ENCODE data around the gene GABRB3. TPM values are rescaled to one million over a fixed set of nuclear protein-coding genes. Genes with fewer than 3 reads are reported as not detected.

GABRB3 gene
- total RNA-seq, 4 donors from 2014 or later, result 0.67 to 3.2 (median 2.2) TPM

DNA sequence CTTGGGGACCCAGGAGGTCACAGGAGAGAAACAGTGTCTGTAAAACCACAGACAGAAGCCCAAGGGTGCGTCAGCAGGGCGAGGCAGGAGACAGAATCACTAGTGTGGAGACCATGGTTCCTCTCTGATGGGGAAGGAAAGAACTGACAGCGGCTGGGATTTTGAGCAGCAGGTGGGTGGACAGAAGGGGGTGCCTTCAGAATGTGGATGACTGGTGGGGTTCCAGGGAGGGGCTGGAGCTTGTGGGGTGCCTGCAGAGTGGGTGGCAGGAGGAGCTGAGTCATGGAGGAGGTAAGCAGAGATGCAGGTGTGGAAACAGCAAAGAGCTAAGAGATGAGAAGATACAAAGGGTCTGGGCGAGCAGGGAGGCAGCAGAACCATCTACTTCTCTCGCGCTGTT is 124.2 kb downstream of the GABRB3 start:
- H3K36me3 ChIP-seq, result no peaks in the 10 kb centered on the region
- DNase-seq, result no peak
- TF ChIP-seq POLR2A (IDR thresholded peaks at IDR 0.05), result no peak
- TF ChIP-seq, protein P1, sequence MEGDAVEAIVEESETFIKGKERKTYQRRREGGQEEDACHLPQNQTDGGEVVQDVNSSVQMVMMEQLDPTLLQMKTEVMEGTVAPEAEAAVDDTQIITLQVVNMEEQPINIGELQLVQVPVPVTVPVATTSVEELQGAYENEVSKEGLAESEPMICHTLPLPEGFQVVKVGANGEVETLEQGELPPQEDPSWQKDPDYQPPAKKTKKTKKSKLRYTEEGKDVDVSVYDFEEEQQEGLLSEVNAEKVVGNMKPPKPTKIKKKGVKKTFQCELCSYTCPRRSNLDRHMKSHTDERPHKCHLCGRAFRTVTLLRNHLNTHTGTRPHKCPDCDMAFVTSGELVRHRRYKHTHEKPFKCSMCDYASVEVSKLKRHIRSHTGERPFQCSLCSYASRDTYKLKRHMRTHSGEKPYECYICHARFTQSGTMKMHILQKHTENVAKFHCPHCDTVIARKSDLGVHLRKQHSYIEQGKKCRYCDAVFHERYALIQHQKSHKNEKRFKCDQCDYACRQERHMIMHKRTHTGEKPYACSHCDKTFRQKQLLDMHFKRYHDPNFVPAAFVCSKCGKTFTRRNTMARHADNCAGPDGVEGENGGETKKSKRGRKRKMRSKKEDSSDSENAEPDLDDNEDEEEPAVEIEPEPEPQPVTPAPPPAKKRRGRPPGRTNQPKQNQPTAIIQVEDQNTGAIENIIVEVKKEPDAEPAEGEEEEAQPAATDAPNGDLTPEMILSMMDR (IDR thresholded peaks at IDR 0.05), result no peak
- H3K27me3 ChIP-seq, result no peaks in the 10 kb centered on the region
- peaks cover 0 to 11% (median 0%) of the 10 kb centered on the region in 4 donors for H3K9me3 ChIP-seq
- no peak overlapping the region for H3K4me3 ChIP-seq
- no peaks in the 10 kb centered on the region for H3K4me1 ChIP-seq
- no peak overlapping the region for H3K27ac ChIP-seq

DNA sequence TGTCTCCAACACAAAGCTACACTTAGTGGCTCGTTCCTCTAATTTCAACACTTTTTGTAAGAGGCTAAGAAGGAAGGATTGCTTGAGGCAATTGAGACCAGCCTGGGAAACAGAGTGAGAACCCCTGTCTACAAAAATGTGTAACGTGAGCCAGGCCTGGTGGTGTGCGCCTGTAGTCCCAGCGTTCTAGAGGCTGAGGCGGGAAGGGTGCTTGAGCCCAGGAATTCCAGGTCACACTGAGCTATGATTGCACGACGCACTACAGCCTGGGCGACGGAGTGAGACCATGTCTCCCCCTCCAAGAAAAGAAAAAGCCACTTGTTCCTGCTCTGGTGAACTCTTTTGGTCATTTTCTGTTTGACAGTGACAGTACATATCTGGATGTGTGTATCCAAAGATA is 127.9 kb downstream of the GABRB3 start:
- DNase-seq, result no peak
- peaks cover 0 to 2% (median 0%) of the 10 kb centered on the region in 4 donors for H3K9me3 ChIP-seq
- TF ChIP-seq POLR2A (IDR thresholded peaks at IDR 0.05), result no peak
- TF ChIP-seq, protein P1 (IDR thresholded peaks at IDR 0.05), result no peak

DNA sequence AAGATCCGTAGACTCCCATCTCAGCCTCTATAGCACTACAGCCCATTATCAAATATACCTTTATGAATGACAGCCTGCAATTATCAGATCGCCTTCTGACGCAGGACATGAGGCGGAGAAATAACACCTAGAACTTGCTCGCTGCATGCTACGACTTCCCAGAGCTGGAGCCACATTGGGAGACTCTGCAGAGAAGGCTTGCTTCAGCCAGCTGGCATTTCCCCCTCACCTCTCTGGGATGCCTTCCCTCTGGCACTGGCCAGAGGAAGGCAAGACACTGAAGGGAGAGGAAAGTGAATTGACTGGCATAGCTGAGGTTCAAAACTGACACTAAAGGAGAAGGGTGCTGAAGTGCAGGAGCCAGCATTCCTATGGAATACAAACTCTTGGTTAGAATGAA is 131.7 kb downstream of the GABRB3 start:
- no peak for DNase-seq
- Histone ChIP-seq H3K4me1 (no peaks in the 10 kb centered on the region), H3K9me3 (no peaks in the 10 kb centered on the region), H3K4me3 (no peak overlapping the region), H3K27ac (no peak overlapping the region), H3K27me3 (no peaks in the 10 kb centered on the region), H3K36me3 (no peaks in the 10 kb centered on the region)
- TF ChIP-seq POLR2A (IDR thresholded peaks at IDR 0.05), result no peak
- TF ChIP-seq, protein P1 (IDR thresholded peaks at IDR 0.05), result no peak

More for the DNA sequence above, 127.9 kb downstream of the GABRB3 start:
- Histone ChIP-seq H3K36me3 (no peaks in the 10 kb centered on the region), H3K4me3 (no peak overlapping the region), H3K27me3 (no peaks in the 10 kb centered on the region), H3K4me1 (no peaks in the 10 kb centered on the region), H3K27ac (no peak overlapping the region)

DNA sequence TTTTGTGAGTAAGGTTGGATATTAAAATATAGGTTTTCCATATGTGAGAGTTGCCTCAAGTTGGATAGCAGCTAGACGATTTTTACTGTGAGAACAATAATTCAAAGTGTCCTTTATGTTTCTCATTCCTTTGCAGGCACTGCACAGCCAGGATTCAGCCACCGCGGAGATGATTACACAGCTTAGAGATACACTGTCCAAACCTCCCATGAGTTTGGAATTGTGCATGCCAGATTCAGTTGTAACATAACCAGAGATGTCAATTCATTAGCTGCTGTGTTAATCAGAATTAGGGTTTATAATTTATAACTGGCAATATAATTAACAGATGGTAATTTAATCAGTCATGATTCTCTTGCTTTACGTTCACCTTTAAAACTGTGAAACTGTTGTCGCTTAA is 132.3 kb downstream of the GABRB3 start:
- Histone ChIP-seq H3K36me3 (no peaks in the 10 kb centered on the region), H3K27me3 (no peaks in the 10 kb centered on the region), H3K4me1 (no peaks in the 10 kb centered on the region), H3K27ac (no peak overlapping the region), H3K9me3 (no peaks in the 10 kb centered on the region), H3K4me3 (no peak overlapping the region)
- DNase-seq, result no peak
- TF ChIP-seq, protein P1 (IDR thresholded peaks at IDR 0.05), result no peak
- TF ChIP-seq POLR2A (IDR thresholded peaks at IDR 0.05), result no peak

DNA sequence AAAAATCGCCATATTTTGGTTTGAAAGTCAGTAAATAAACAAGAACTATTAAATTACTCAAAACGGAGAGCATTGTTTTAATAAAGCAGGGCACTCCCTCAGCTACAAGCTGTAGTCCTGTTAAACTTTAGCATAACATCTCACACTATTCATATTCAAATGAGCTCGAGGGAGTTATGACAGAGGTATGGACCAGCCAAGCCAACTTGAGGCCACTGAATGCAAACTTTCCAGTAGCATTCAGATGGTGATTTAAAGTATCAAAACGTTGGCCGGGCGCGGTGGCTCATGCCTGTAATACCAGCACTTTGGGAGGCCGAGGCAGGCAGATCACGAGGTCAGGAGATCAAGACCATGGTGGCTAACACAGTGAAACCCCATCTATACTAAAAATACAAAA is 132.9 kb downstream of the GABRB3 start:
- Histone ChIP-seq H3K36me3 (no peaks in the 10 kb centered on the region), H3K4me1 (no peaks in the 10 kb centered on the region), H3K27me3 (no peaks in the 10 kb centered on the region), H3K4me3 (no peak overlapping the region), H3K9me3 (no peaks in the 10 kb centered on the region), H3K27ac (no peak overlapping the region)
- no peak for DNase-seq
- no peak for TF ChIP-seq POLR2A (IDR thresholded peaks at IDR 0.05)
- TF ChIP-seq, protein P1 (IDR thresholded peaks at IDR 0.05), result no peak

- DNase-seq, result no peak
- no peaks in the 10 kb centered on the region for H3K4me1 ChIP-seq
- no peaks in the 10 kb centered on the region for H3K36me3 ChIP-seq
- H3K27me3 ChIP-seq, result no peaks in the 10 kb centered on the region
- TF ChIP-seq, protein P1 (IDR thresholded peaks at IDR 0.05), result no peak
- no peak for TF ChIP-seq POLR2A (IDR thresholded peaks at IDR 0.05)
- H3K4me3 ChIP-seq, result no peak overlapping the region
- H3K9me3 ChIP-seq, result no peaks in the 10 kb centered on the region
- H3K27ac ChIP-seq, result no peak overlapping the region
These were observed 137.3 kb downstream of the GABRB3 start for GRCh38 chr15:26635614-26636013.

Data from Peyer's patch (tissue), 4 donors.